ENCODE results near the gene NFYC. TPM values are rescaled to one million over a fixed set of nuclear protein-coding genes. Genes with fewer than 3 reads are reported as not detected.
A peak's percentile ranks its signal among the peaks of the same experiment; 100 is the strongest.

Gene NFYC
- total and polyA plus RNA-seq, 2 experiments from 2014 or later: 36.2 to 42.7 TPM

DNA sequence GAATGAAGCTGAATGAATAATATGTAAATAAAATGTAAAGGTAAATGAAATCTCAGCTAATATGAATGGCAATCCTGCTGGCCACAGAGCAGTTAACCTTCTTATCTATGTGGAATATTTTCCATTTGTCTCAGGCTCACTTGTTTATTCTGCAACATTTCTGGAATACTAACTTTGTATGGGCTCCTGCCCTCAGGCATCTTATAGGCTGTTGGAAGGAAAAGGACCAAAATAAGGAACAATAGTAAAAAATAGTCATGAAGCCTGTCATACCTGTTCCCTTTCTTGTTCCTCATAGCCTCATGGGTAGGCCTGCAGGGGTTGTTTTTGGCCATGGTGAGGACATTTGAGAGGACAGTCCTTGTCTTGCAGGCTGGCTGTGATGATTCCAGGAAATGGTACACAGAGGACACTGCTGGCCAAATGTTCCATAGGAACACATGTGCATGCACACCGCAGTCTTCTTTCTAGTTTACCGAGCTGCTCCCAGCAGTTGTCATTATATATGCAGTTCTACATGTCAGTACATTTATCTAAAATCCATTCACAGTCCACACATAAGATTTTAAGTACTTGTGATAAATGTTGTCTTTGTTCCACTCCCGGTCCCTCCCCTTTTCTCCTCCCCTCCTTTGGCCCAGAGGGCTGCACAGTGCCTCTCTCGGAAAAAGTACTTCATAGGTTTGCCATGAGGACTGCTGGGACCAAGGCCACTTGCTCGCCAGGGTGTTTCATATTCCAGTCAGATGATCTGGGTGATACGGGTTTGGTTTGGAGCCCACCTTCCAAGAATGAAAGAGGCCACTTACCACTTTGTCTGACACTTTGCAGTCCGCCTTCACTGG is 76.9 kb downstream of the NFYC start:
- H2AFZ ChIP-seq: no peak overlapping the region
- H3K27ac ChIP-seq (ENCODE audit: low read depth): no peak overlapping the region
- Mint-ChIP-seq H3K27me3 (ENCODE audit: insufficient read depth, low read depth, poor library complexity) (peaks cover 5% of the 10 kb centered on the region), H3K9me3 (no peaks in the 10 kb centered on the region), H3K36me3 (ENCODE audit: low read depth) (peaks cover 77% of the 10 kb centered on the region), H3K4me1 (peaks cover 37% of the 10 kb centered on the region), H3K4me3 (no peak overlapping the region), H3K27ac (peak overlapping the region; percentile 15; the same call in 1 of the 2 replicates)
- peaks cover 13% of the 10 kb centered on the region for H3K4me1 ChIP-seq (ENCODE audit: insufficient read depth)
- peaks cover 8% of the 10 kb centered on the region for H3F3A ChIP-seq (replicated peaks; ENCODE audit: low read depth)
- peaks cover 3% of the 10 kb centered on the region for H3K36me3 ChIP-seq (ENCODE audit: insufficient read depth)
- TF ChIP-seq EZH2phosphoT487 (IDR thresholded peaks at IDR 0.05; ENCODE audit: unreplicated experiment) (no peak), ZNF114 (CRISPR knock-in tag; IDR thresholded peaks at IDR 0.05) (no peak)
- no peaks in the 10 kb centered on the region; the same call in 1 of the 2 replicates for H4K20me1 ChIP-seq (replicated peaks; ENCODE audit: insufficient read depth)
- H3K27me3 ChIP-seq (ENCODE audit: insufficient read depth): no peaks in the 10 kb centered on the region
- no peaks in the 10 kb centered on the region for H3K9me2 ChIP-seq (ENCODE audit: insufficient read depth)
- H3K4me3 ChIP-seq: no peak overlapping the region
- ATAC-seq (no peak), DNase-seq (ENCODE audit: low spot score) (no peak)
- H3K4me2 ChIP-seq: no peak overlapping the region
- H3K79me2 ChIP-seq (replicated peaks; ENCODE audit: insufficient read depth): no peaks in the 10 kb centered on the region

- ATAC-seq: no peak
- peaks cover 3% of the 10 kb centered on the region for H3K36me3 ChIP-seq (ENCODE audit: insufficient read depth)
- no peak overlapping the region for H3K4me3 ChIP-seq
- peaks cover 49% of the 10 kb centered on the region for H3K4me1 Mint-ChIP-seq
- DNase-seq (ENCODE audit: low spot score): no peak
- no peaks in the 10 kb centered on the region for H3K9me3 Mint-ChIP-seq
- H2AFZ ChIP-seq: no peak overlapping the region
- H3K36me3 Mint-ChIP-seq (ENCODE audit: low read depth): peaks cover 70% of the 10 kb centered on the region
- H3K4me2 ChIP-seq: no peak overlapping the region
- TF ChIP-seq ZNF331 (CRISPR knock-in tag; IDR thresholded peaks at IDR 0.05; ENCODE audit: low read depth): no peak
- TF ChIP-seq, protein P1, sequence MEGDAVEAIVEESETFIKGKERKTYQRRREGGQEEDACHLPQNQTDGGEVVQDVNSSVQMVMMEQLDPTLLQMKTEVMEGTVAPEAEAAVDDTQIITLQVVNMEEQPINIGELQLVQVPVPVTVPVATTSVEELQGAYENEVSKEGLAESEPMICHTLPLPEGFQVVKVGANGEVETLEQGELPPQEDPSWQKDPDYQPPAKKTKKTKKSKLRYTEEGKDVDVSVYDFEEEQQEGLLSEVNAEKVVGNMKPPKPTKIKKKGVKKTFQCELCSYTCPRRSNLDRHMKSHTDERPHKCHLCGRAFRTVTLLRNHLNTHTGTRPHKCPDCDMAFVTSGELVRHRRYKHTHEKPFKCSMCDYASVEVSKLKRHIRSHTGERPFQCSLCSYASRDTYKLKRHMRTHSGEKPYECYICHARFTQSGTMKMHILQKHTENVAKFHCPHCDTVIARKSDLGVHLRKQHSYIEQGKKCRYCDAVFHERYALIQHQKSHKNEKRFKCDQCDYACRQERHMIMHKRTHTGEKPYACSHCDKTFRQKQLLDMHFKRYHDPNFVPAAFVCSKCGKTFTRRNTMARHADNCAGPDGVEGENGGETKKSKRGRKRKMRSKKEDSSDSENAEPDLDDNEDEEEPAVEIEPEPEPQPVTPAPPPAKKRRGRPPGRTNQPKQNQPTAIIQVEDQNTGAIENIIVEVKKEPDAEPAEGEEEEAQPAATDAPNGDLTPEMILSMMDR (conservative IDR thresholded peaks at IDR 0.05; ENCODE audit: low read depth in 2 of 2): 0 out of 4 replicates have a peak, but pooled peaks have one; percentile 15 to 22
- no peaks in the 10 kb centered on the region for H3K9me2 ChIP-seq (ENCODE audit: insufficient read depth)
- peak overlapping the region; percentile 45; the same call in 1 of the 2 replicates for H3K27ac Mint-ChIP-seq
- H3K27me3 Mint-ChIP-seq (ENCODE audit: insufficient read depth, low read depth, poor library complexity): peaks cover 8% of the 10 kb centered on the region
- H3K79me2 ChIP-seq (replicated peaks; ENCODE audit: insufficient read depth): no peaks in the 10 kb centered on the region
- H3K27me3 ChIP-seq (ENCODE audit: insufficient read depth): no peaks in the 10 kb centered on the region
- no peak overlapping the region for H3K4me3 Mint-ChIP-seq
- H3F3A ChIP-seq (replicated peaks; ENCODE audit: low read depth): peaks cover 13% of the 10 kb centered on the region
- peak overlapping the region; percentile 50 for H3K27ac ChIP-seq (ENCODE audit: low read depth)
- no peaks in the 10 kb centered on the region; the same call in 1 of the 2 replicates for H4K20me1 ChIP-seq (replicated peaks; ENCODE audit: insufficient read depth)
- H3K4me1 ChIP-seq (ENCODE audit: insufficient read depth): peaks cover 21% of the 10 kb centered on the region
Observed at GRCh38 chr1:40769815-40770214, 78.3 kb downstream of the NFYC start.

DNA sequence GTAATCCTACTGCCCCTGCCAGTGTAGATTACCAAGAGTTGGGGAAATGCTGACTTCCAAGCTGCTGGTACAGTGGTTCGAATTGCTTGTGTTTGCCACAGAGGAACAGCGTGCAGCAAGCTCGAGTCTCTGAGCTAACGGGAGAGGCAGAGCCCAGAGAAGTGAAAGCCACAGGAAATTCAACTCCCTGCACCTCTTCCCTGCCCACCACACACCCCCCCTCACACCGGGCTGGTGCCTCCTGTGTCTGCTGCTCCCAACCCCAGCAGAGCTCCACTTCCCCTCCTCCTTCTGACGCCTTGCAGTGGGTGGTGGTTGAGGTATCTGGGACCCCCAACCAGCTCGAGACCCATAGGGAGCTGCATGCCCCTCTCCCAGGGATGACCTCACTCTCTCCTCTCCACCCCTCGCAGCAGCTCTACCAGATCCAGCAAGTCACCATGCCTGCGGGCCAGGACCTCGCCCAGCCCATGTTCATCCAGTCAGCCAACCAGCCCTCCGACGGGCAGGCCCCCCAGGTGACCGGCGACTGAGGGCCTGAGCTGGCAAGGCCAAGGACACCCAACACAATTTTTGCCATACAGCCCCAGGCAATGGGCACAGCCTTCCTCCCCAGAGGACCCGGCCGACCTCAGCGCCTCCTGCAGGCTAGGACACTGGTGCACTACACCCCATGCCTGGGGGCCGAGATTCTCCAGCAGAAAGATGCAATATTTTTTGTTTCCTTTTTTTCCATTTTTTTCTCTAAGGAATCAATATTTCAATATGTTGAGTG is 79.0 kb downstream of the NFYC start:
- peak overlapping the region; percentile 50; the same call in 1 of the 2 replicates for H3K27ac ChIP-seq (ENCODE audit: low read depth)

More for the DNA sequence above, 79.0 kb downstream of the NFYC start:
- Histone ChIP-seq H3K4me1 (ENCODE audit: insufficient read depth) (peaks cover 21% of the 10 kb centered on the region), H3K27me3 (ENCODE audit: insufficient read depth) (no peaks in the 10 kb centered on the region), H4K20me1 (replicated peaks; ENCODE audit: insufficient read depth) (no peaks in the 10 kb centered on the region; the same call in 1 of the 2 replicates), H3F3A (replicated peaks; ENCODE audit: low read depth) (peaks cover 13% of the 10 kb centered on the region), H3K79me2 (replicated peaks; ENCODE audit: insufficient read depth) (no peaks in the 10 kb centered on the region), H3K9me2 (ENCODE audit: insufficient read depth) (no peaks in the 10 kb centered on the region), H3K36me3 (ENCODE audit: insufficient read depth) (peaks cover 3% of the 10 kb centered on the region), H3K4me3 (no peak overlapping the region), H2AFZ (no peak overlapping the region), H3K4me2 (no peak overlapping the region)
- peaks cover 53% of the 10 kb centered on the region for H3K4me1 Mint-ChIP-seq
- peak overlapping the region; percentile 82 for H3K27ac Mint-ChIP-seq
- ATAC-seq (peak; percentile 41), DNase-seq (ENCODE audit: low spot score) (peak; percentile 44)
- peaks cover 8% of the 10 kb centered on the region for H3K27me3 Mint-ChIP-seq (ENCODE audit: insufficient read depth, low read depth, poor library complexity)
- H3K9me3 Mint-ChIP-seq: no peaks in the 10 kb centered on the region
- no peak for TF ChIP-seq ZNF331 (CRISPR knock-in tag; IDR thresholded peaks at IDR 0.05; ENCODE audit: low read depth)
- TF ChIP-seq, protein P1 (conservative IDR thresholded peaks at IDR 0.05; ENCODE audit: low read depth in 2 of 2): peak; percentile 57 to 64
- H3K4me3 Mint-ChIP-seq: no peak overlapping the region
- H3K36me3 Mint-ChIP-seq (ENCODE audit: low read depth): peaks cover 70% of the 10 kb centered on the region

Data from GM23338 (cell line).